RCC 7860 (cell line): Measurements from ENCODE around the gene DUSP16.
"Not testable (repeated sequence)": the region's sequence is repeated elsewhere in the genome, so short reads cannot be mapped to it uniquely, and the experiment has no call there.

Experiments used
- DNase-seq: peaks from one replicate; pipeline ENCODE4 v3.0.0-alpha.2; 2015; ENCODE audit warnings: low spot score
- FAIRE-seq: peaks from 2 replicates; lab custom pipeline; 2012; peaks lifted over from hg19 to GRCh38; lab: Jason Lieb, UNC

Gene DUSP16

DNA sequence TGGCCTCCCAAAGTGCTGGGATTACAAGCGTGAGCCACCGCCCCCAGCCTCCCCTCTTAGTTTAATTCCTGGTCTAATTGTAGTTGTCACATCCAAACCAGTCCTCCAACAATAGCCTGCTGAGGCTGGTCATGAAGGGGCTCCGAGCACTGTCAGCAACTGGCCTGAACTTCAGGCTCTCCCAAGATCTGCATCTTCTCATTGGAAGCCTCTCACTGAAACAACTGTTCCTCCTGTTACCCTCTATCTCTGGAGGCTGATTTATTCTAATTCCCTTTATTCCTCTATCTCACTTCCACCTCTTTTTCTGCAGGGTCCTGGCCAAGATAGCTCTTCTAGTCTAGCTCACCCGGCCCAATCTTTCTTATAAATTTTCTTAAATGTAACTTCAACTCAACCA, 89.4 kb downstream of the DUSP16 start:
- FAIRE-seq (no peak), DNase-seq (no peak)

- not testable (repeated sequence) for FAIRE-seq
Measured at GRCh38 chr12:12471982-12472961, 90.4 kb downstream of the DUSP16 start.

GRCh38 chr12:12470751-12471306, 91.8 kb downstream of the DUSP16 start:
- DNase-seq, result no peak
- FAIRE-seq, result no peak

More at GRCh38 chr12:12471982-12472961, 90.4 kb downstream of the DUSP16 start:
- DNase-seq, result not testable (repeated sequence)

- no peak for FAIRE-seq
- no peak for DNase-seq
Measured at GRCh38 chr12:12469386-12469785, 93.3 kb downstream of the DUSP16 start.

DNA sequence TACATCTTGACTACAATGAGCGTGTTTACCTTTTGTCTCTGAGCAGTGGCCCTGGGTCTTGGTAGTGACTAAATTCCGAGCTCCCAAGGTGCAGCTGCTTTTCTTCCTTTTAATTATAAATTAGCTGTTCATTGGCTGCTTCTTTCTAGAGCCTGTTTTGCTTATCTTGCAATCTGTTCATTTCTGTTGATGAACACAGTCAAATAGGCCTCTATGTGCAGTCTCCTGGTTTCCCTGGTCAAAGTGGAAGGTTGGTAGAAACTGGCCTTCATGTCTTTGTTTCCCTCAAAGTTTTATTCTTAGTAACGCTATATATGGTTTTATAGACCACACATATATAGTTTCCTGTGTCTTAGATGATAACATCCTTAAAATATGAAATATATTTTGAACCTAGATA, 94.1 kb downstream of the DUSP16 start:
- no peak for DNase-seq
- FAIRE-seq, result no peak

DNA sequence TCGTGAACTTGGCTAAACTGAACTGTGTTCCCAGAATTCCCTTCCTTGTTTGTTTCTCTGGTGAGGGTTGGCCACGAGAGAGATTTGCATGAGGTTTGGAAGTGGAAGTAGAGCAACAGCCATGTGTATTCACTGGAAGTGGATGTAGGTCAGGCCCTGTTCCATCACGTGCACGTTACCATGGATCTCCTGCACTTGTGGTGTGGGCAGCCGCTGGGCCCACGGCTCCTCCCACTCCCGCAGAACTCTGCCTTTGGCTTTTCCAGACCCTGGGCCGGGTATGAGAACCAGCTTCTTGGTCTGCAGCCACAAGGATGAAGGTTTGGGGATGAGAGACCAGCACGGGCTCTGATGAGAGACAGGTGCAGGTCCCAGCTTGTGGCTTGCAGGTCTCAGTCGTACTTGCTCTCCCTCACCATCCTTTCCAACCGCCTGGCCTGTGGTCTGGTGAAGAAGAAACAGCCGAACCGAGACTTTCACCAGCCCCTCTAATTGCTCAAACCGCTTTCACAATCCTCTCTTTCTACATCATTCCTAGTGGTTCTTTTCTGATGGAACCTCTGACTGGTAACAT, 94.9 kb downstream of the DUSP16 start:
- no peak for DNase-seq
- FAIRE-seq, result no peak

- FAIRE-seq (no peak), DNase-seq (no peak)
Measured at GRCh38 chr12:12467264-12467663, 95.4 kb downstream of the DUSP16 start.

- no peak for DNase-seq
- FAIRE-seq, result no peak
Measured at GRCh38 chr12:12466157-12466556, 96.5 kb downstream of the DUSP16 start.

- FAIRE-seq (no peak), DNase-seq (no peak)
Measured at GRCh38 chr12:12465522-12465921, 97.1 kb downstream of the DUSP16 start.

DNA sequence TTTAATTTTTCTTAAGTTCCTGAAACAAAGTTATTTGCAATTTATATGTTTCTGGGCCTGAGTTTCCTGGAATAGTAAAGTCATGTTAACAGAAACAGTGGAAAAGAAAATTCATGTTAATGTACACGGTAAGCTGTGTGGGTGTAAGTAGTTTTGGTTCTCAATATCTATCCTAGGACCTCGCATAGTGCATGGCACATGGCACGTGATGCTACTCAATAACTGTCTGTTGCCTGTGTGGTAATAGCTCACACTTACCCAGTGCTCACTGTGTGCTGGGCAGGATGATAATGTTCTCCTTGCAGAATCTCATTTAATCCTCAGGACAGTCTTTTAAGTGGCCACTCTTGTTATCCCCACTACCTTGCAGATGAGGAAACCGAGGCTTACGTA, 100.7 kb downstream of the DUSP16 start:
- DNase-seq (no peak), FAIRE-seq (no peak)

- DNase-seq (no peak), FAIRE-seq (no peak)
Measured at GRCh38 chr12:12460935-12461922, 101.4 kb downstream of the DUSP16 start.

- no peak for DNase-seq
- FAIRE-seq, result no peak
Measured at GRCh38 chr12:12456637-12457036, 106.0 kb downstream of the DUSP16 start.

GRCh38 chr12:12454315-12454714, 108.3 kb downstream of the DUSP16 start:
- FAIRE-seq (no peak), DNase-seq (no peak)

- no peak for FAIRE-seq
Measured at GRCh38 chr12:12453635-12454034, 109.0 kb downstream of the DUSP16 start.

DNA sequence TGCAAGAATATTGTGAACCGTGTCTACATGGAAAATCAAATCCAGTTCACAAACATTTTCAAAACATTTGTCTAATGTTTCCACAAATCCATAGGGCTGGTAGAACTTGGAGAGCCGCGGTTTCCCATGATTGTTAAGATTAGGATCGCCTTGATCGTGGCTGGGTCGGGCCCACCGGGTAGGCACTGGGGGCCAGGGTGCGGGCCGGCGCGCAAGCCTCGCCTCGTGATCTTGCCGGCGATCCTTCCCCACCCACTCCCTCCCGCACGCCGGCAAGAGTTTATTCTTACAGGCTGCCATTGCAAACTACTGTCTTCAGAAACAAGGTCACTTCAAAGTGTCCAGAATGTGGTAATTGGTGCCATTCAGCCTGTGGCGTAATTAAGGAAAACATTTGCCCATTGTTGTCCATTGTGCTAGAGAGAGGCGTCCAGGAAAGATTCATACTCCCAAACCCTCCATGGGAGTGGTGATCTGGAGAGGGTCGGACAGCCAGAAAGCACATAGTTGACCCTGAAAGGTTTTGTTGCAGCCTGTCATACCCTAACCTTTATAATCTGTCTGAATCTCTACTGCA, 110.2 kb downstream of the DUSP16 start:
- no peak for FAIRE-seq
- DNase-seq, result no peak

More at GRCh38 chr12:12453635-12454034, 109.0 kb downstream of the DUSP16 start:
- no peak for DNase-seq

DNA sequence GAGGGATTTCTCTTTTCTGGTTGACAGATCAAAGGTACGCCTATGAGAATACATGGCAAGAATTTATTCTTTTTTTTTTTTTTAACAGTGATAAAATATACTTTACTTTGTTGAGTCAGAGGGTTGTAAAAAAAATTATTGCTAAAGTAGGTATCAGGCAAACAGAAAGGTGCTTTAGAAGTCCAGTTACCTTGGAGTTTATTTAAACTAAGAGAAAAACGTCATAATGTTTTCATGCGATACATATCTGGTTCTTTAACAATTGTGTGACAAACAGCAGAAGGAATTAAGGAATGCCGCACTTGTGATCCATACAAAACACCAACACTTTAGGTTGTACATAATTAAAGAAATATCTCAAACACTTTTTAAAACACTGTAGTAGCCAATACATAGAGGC, 111.6 kb downstream of the DUSP16 start:
- FAIRE-seq, result no peak
- DNase-seq, result no peak

DNA sequence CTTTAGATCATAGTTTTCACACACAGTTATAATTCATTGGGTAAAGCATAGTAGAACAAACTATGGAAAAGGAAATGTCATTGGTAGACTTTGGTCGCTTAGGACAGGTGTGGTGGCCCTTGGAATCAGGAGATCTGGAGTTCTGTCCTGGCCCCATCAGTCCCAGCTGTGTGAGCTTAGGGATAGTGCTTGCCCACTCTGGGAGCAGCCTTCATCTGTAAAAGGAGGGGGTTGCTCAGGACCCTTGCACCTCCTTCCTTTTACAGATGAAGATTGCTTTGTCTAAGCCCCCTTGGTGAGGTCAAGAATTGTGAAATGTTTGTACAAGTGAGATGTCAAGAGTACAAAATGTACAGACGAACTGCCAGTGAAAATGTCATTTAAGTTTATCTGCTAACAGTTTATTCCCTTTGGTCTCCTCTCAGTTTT, 112.6 kb downstream of the DUSP16 start:
- FAIRE-seq, result no peak
- no peak for DNase-seq

DNA sequence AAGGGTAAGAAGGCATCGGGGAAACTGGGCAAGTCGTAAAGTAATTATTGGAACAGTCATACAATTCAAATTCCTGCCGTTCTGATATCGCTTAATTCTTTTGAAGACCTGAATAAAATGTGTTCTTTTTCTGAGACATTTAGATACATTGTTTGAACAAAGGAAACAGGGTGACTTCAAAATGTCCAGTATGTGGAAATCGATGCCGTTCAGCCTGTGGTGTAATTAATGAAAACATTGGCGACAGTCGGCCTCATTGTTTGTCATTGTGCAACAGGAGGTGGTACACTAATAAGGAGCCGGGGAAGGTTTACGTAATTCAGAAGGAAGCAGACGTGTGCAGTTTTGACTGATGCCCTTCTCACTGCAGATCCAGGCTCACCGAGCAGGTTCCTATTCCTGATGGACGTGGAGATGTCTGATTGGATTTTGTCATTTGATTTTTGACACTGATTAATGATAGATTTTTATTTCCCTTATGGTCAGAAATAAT, 113.1 kb downstream of the DUSP16 start:
- no peak for DNase-seq

DNA sequence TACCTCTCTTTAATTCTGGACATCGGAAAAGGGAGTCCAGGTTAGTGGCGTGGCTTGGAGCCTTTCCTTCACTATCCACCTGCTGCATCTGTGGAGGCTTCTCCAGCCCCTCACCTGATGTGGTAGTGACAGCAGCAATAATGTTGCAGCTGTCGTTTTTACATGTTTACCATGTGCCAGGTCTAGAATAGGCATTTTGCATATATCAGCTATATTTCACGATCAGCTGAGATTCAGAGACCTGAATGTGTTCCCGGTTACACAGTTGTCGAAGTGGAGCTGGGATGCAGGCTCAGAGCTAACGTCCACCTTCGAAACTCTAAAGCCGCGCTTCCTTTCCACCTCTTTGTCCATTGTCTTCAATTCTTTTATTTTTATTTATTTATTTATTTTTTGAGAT, 114.8 kb downstream of the DUSP16 start:
- no peak for FAIRE-seq
- DNase-seq, result no peak

More for the DNA sequence above, 113.1 kb downstream of the DUSP16 start:
- no peak for FAIRE-seq

GRCh38 chr12:12447236-12447635, 115.4 kb downstream of the DUSP16 start:
- FAIRE-seq, result no peak
- no peak for DNase-seq
